Heart left ventricle (tissue), 16 donors: ENCODE measurements around the gene DPYSL4. TPM values are rescaled to one million over a fixed set of nuclear protein-coding genes. Genes with fewer than 3 reads are reported as not detected.
A peak's percentile ranks its signal among the peaks of the same experiment; 100 is the strongest.

Experiments
- ATAC-seq, 4 donors: fragments of 200-7000 bp; cut with Tn5 transposase; one replicate each; pipeline ENCODE4 v1.9.1; 2020 to 2022; ENCODE audit warnings: moderate library complexity in 4 of 4, mild to moderate bottlenecking in 3 of 4, moderate number of reproducible peaks in 1 of 4
- DNase-seq, 5 donors: peaks; one replicate each; pipeline ENCODE4 v3.0.0-alpha.2; 2020
- H3K27ac ChIP-seq, 12 donors: fragments of 200-600 bp; sonication (generic) in 4 of 12; one replicate each; pipeline versions ENCODE4 v1.5.0 to v1.8.0; 2016 to 2022; ENCODE audit warnings: mild to moderate bottlenecking in 2 of 12
- H3K27me3 ChIP-seq, 9 donors: fragments of 200-600 bp; sonication (generic) in 2 of 9; one replicate each; pipeline versions ENCODE4 v1.5.1 to v1.8.0; 2016 to 2022; ENCODE audit warnings: mild to moderate bottlenecking in 3 of 9
- H3K36me3 ChIP-seq, 9 donors: fragments of 200-600 bp; sonication (generic) in 2 of 9; one replicate each; pipeline versions ENCODE4 v1.5.0 to v1.8.0; 2018 to 2022; ENCODE audit warnings: mild to moderate bottlenecking in 2 of 9
- H3K4me1 ChIP-seq, 12 donors: fragments of 200-600 bp; sonication (generic) in 4 of 12; one replicate each; pipeline versions ENCODE4 v1.5.0 to v1.8.0; 2016 to 2022; ENCODE audit warnings: mild to moderate bottlenecking in 3 of 12
- H3K4me3 ChIP-seq, 12 donors: fragments of 200-600 bp; sonication (generic) in 4 of 12; one replicate each; pipeline versions ENCODE4 v1.5.0 to v1.8.0; 2017 to 2022; ENCODE audit warnings: mild to moderate bottlenecking in 9 of 12, moderate library complexity in 4 of 12
- H3K9me3 ChIP-seq, 12 donors: fragments of 200-600 bp; sonication (generic) in 4 of 12; one replicate each; pipeline versions ENCODE4 v1.5.0 to v1.8.0; 2016 to 2022; ENCODE audit warnings: mild to moderate bottlenecking in 1 of 12
- CTCF ChIP-seq, 12 donors: fragments of 200-600 bp; sonication (generic) in 4 of 12; IDR thresholded peaks; one replicate each; pipeline versions ENCODE4 v1.5.0 to v1.8.0; 2018 to 2022; ENCODE audit warnings: antibody characterized with exemption in 12 of 12, mild to moderate bottlenecking in 5 of 12
- POLR2A ChIP-seq, 2 donors: fragments of 450-650 bp; IDR thresholded peaks; one replicate each; pipeline ENCODE4 v1.6.1; 2017; ENCODE audit warnings: antibody characterized with exemption in 2 of 2, mild to moderate bottlenecking in 2 of 2, moderate library complexity in 2 of 2
- WGBS, 4 donors: extraction: QIAGEN DNeasy Blood & Tissue Kit in 2 of 4; methylation state at CpG; one replicate each; pipeline versions ENCODE4 v1.1.5 to v1.1.7; 2013 to 2018; 5-methylcytosine and 5-hydroxymethylcytosine counted together
- intact Hi-C, 10 donors: fragments of 100-400 bp; cut with DNase I; formaldehyde crosslinking; loops; one replicate each; pipeline versions ENCODE4 v1.11.1 to v1.14.2; 2022
- polyA plus RNA-seq, 2 donors: library from polyadenylated mRNA; stranded (reverse); fragments of 200-250 nt; gene quantifications; one replicate each; pipeline ENCODE4 v1.2.3, GENCODE V29; 2013
- total RNA-seq, 9 donors: library from RNA; depleted of rRNA in 2 of 9; stranded (reverse); fragments of >200 nt in 2 of 9; fragmentation: NEBNext Ultra II Directional in 3 of 9; extraction: Animal tissue kit (Norgen Biotek cat#: 25700) in 3 of 9; gene quantifications; one replicate each; pipeline versions ENCODE4 v1.1.0 to v1.2.4, GENCODE V29; 2016 to 2023
- donor health status: ischemic (EF 13 %, LVEDD 7.1; RV severe dilation, severe dysfunction).
- donor health status: healthy with polysubstance abuse.
- donor health status: DM: no; HTN: yes; CAD: no.
- donor health status: DM: no; HTN: no; CAD: no.
- donor health status: ischemic (EF 25% LVEDD 6.9; RV normal size, moderate dysfunction).
- donor health status: ischemic (EF 25% LVEDD 5.7; RV mildly dilated, moderate dysfunction).
- donor health status: healthy.
- donor health status: DM: yes; HTN: yes; CAD: no.
- donor health status: ischemic (EF 35%, LVEDD 5.7; RV mildly dilated, moderate dysfunction).
- donor health status: nonischemic (EF 11% LVEDD 7.7; RV severe dilation, severe dysfunction).
- donor health status: DM: yes; HTN: yes; CAD: no.
- donor health status: PGD.
- donor health status: ischemic (EF 29% LVEDD 5.4; RV normal size, mild dysfunction).
- donor health status: nonischemic (EF 23%, LVEDD 6.1; RV moderate dilation, normal function).

DPYSL4 gene
- total and polyA plus RNA-seq, 11 donors: 4.0 to 127 (median 33.1) TPM

DNA sequence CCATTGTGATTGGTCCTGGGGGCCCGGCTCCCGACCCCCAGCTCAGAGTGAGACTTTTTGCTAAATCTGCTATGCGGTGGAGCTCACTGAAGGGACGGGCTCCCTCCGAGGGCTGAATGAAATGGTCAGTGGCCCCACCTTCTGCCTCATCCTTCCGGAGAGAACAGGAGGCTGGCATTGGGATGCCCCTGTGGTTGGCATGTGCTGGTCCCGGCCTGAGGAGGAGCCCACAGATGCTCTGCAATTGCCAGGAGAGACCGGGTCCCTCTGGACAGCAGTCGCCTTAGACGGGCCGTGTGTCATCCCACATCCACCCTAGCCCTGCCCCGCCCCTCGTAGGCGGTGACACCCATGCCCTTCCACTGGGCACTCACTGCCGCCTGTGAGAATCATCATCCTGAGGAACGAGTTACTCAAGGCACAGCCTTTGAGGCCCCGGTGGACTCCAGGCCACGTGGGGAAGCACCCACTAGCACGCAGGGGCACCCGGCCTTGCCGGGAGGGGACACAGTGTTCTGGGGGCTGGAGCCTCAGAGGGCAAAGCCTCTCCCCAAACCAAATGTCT, 21.2 kb upstream of the DPYSL4 start:
- peak in 3 of 5 donors; percentile 18 to 54 (median 20) for DNase-seq
- H3K4me1 ChIP-seq: peaks cover 0 to 29% (median 20%) of the 10 kb centered on the region in 12 donors
- H3K27ac ChIP-seq: no peak overlapping the region
- no peak overlapping the region for H3K4me3 ChIP-seq
- ATAC-seq: no peak
- peaks cover 0 to 13% (median 0%) of the 10 kb centered on the region in 9 donors for H3K36me3 ChIP-seq
- H3K9me3 ChIP-seq: no peaks in the 10 kb centered on the region
- TF ChIP-seq CTCF (IDR thresholded peaks at IDR 0.05) (no peak), POLR2A (IDR thresholded peaks at IDR 0.05) (no peak)
- intact Hi-C loops: no loop called here
- 86 to 91% (median 89%) methylated on average over 11 to 21 of the region's 21 CpGs for WGBS, 4 donors
- H3K27me3 ChIP-seq: no peaks in the 10 kb centered on the region

GRCh38 chr10:132166216-132166950, 20.4 kb upstream of the DPYSL4 start:
- Histone ChIP-seq H3K4me3 (no peak overlapping the region), H3K9me3 (no peaks in the 10 kb centered on the region), H3K36me3 (peaks cover 0 to 15% (median 0%) of the 10 kb centered on the region in 9 donors), H3K27ac (no peak overlapping the region), H3K27me3 (no peaks in the 10 kb centered on the region), H3K4me1 (peaks cover 0 to 29% (median 20%) of the 10 kb centered on the region in 12 donors)
- intact Hi-C loops: no loop called here
- DNase-seq (peak in 2 of 5 donors; percentile 13 to 36), ATAC-seq (no peak)
- TF ChIP-seq POLR2A (IDR thresholded peaks at IDR 0.05): no peak
- TF ChIP-seq CTCF (IDR thresholded peaks at IDR 0.05): no peak
- 91 to 94% (median 91%) methylated on average over 23 of the region's 23 CpGs for WGBS, 4 donors

DNA sequence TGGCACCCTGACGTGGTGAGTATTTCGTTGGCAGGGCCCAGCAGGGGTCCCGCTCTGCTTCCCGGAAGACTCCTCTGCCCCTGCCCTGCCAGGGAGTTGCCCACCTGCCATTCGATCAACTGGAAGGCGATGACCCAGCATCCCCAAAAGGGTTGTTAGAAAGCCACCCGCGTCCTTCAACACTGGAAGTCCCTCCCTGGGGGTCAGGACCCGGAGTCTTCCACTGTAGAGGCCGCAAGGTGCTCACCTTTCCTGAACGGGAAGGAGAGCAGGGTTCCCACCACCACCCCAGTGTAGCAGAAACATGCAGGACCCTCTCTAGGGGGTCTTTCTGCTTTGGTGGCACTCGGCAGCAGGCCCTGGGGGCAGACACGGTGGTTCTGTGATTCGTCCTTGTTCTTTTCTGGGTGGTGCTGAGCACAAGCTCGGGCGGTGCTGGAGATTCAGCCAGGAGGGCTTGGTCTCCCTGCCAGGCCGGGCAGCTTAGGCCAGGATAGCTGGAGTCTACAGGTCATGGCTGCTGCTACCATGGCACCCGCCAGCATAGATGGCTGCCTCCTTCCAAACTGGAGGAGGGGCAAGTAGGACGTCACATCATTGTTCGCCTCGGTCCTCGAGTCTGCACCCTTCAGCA, 19.6 kb upstream of the DPYSL4 start:
- H3K27ac ChIP-seq: no peak overlapping the region
- H3K4me3 ChIP-seq: no peak overlapping the region
- H3K4me1 ChIP-seq: peaks cover 0 to 24% (median 16%) of the 10 kb centered on the region in 12 donors
- no peak for ATAC-seq
- 91 to 94% (median 93%) methylated on average over 17 to 22 of the region's 22 CpGs for WGBS, 4 donors
- no peaks in the 10 kb centered on the region for H3K9me3 ChIP-seq
- peaks cover 0 to 15% (median 0%) of the 10 kb centered on the region in 9 donors for H3K36me3 ChIP-seq
- peak in 1 of 5 donors; percentile 46 for DNase-seq
- TF ChIP-seq POLR2A (IDR thresholded peaks at IDR 0.05) (no peak), CTCF (IDR thresholded peaks at IDR 0.05) (no peak)
- no peaks in the 10 kb centered on the region for H3K27me3 ChIP-seq
- intact Hi-C loops: no loop called here

DNA sequence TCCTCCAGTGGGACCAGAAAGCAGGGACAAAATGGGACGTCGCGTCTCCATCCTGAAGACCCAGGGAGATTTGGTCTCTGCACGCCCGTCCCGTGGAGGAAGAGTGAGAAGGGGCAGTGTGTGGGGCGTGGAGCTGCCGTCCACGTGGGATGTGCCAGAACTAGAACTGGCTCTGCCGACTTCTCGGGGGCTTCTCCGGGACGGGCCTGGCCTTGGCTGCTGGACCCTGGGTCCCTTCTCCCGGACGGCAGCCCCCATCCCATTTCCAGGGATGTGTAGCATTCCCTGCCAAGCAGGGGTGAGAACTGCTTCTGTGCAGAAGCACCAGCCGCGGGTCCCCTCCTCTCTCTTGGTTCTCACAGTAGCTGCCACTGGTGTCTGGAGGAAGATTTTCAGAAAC, 18.8 kb upstream of the DPYSL4 start:
- Histone ChIP-seq H3K4me3 (no peak overlapping the region), H3K36me3 (peaks cover 0 to 15% (median 0%) of the 10 kb centered on the region in 9 donors), H3K9me3 (no peaks in the 10 kb centered on the region), H3K27ac (no peak overlapping the region), H3K4me1 (peaks cover 0 to 16% (median 7%) of the 10 kb centered on the region in 12 donors), H3K27me3 (no peaks in the 10 kb centered on the region)
- TF ChIP-seq POLR2A (IDR thresholded peaks at IDR 0.05) (no peak), CTCF (IDR thresholded peaks at IDR 0.05) (no peak)
- no peak for ATAC-seq
- intact Hi-C loops: no loop called here
- DNase-seq: peak in 2 of 5 donors; percentile 19 to 38
- 83 to 89% (median 86%) methylated on average over 15 to 17 of the region's 17 CpGs for WGBS, 4 donors
